HepG2 (cell line): ENCODE measurements around the gene ADCY7. TPM values are rescaled to one million over a fixed set of nuclear protein-coding genes. Genes with fewer than 3 reads are reported as not detected.

Source experiments
- GABPA ChIP-seq, 2 experiments: IDR thresholded peaks; 2 replicates each; pipeline ENCODE4 v1.6.1; 2011 to 2016; ENCODE audit warnings: low read depth in 2 of 2, low read length in 1 of 2, missing biosample characterization in 1 of 2, missing genetic modification characterization in 1 of 2
- GLI4 ChIP-seq: sonication (generic); formaldehyde crosslinking; IDR thresholded peaks from 2 replicates; pipeline ENCODE4 v1.5.1; 2020; ENCODE audit warnings: missing genetic modification reagents, mild to moderate bottlenecking, moderate library complexity, borderline replicate concordance
- GMEB1 ChIP-seq: sonication (generic); formaldehyde crosslinking; IDR thresholded peaks from 2 replicates; pipeline ENCODE4 v1.5.1; 2020; ENCODE audit warnings: missing genetic modification reagents, mild to moderate bottlenecking, borderline replicate concordance
- JUN ChIP-seq: sonication (generic); formaldehyde crosslinking; IDR thresholded peaks from 2 replicates; pipeline ENCODE4 v1.4.0; 2020; ENCODE audit warnings: mild to moderate bottlenecking, missing genetic modification reagents
- MXD4 ChIP-seq: IDR thresholded peaks from 2 replicates; pipeline ENCODE4 v1.6.1; 2016; ENCODE audit warnings: mild to moderate bottlenecking, missing biosample characterization, missing genetic modification reagents
- NR1H2 ChIP-seq: sonication (generic); formaldehyde crosslinking; IDR thresholded peaks from 2 replicates; pipeline ENCODE4 v1.8.1; 2022; ENCODE audit warnings: low read depth, missing genetic modification reagents, borderline replicate concordance
- RAD51 ChIP-seq: fragments of 450-650 bp; IDR thresholded peaks from 2 replicates; pipeline ENCODE4 v1.6.1; 2016; ENCODE audit warnings: borderline replicate concordance
- SRY ChIP-seq: sonication (generic); formaldehyde crosslinking; IDR thresholded peaks from 2 replicates; pipeline ENCODE4 v1.8.0; 2022; ENCODE audit warnings: mild to moderate bottlenecking, missing genetic modification reagents
- TCF7 ChIP-seq: sonication (generic); IDR thresholded peaks from 2 replicates; pipeline ENCODE4 v1.6.1; 2016; ENCODE audit warnings: antibody characterized with exemption, low read depth
- ZBTB3 ChIP-seq: sonication (generic); formaldehyde crosslinking; IDR thresholded peaks from 2 replicates; pipeline ENCODE4 v1.4.0; 2020; ENCODE audit warnings: low read depth, mild to moderate bottlenecking, moderate library complexity, missing genetic modification reagents, borderline replicate concordance
- ZNF251 ChIP-seq: sonication (generic); formaldehyde crosslinking; IDR thresholded peaks from 2 replicates; pipeline ENCODE4 v1.9.0; 2021; ENCODE audit warnings: mild to moderate bottlenecking, missing genetic modification reagents
- ZSCAN25 ChIP-seq: sonication (generic); formaldehyde crosslinking; IDR thresholded peaks from 2 replicates; pipeline ENCODE4 v1.8.0; 2022; ENCODE audit warnings: mild to moderate bottlenecking, missing genetic modification reagents
- polyA plus RNA-seq, 8 experiments: library from polyadenylated mRNA; depleted of rRNA in 3 of 8; stranded (reverse) in 7 of 8; unstranded in 1 of 8; fragments of >200 nt; fragmentation: Illumina TruSeq in 4 of 8; extraction: Trizol in 4 of 8; gene quantifications; 2 replicates each; pipeline versions ENCODE4 v1.2.1 to v1.2.3, GENCODE V29; 2011 to 2016; ENCODE audit warnings: low read depth in 4 of 8, missing spikeins in 1 of 8, mixed read lengths in 1 of 8; ENCODE audit not compliant: insufficient read depth in 1 of 8
- total RNA-seq, 5 experiments: library from RNA; depleted of rRNA; stranded (reverse); fragments of >200 nt; fragmentation: Illumina TruSeq; extraction: Trizol; gene quantifications; 2 replicates each; pipeline ENCODE4 v1.2.3, GENCODE V29; 2016; ENCODE audit warnings: low read depth in 1 of 5
- TF ChIP-seq, protein P1 (sequence below), 2 experiments: fragments of 450-650 bp in 1 of 2; sonication (generic) in 1 of 2; formaldehyde crosslinking in 1 of 2; IDR thresholded peaks; 2 replicates each; pipeline versions ENCODE4 v1.6.1 to v1.8.0; 2016 to 2022; ENCODE audit warnings: antibody characterized with exemption in 1 of 2, mild to moderate bottlenecking in 1 of 2, missing genetic modification reagents in 1 of 2
- TF ChIP-seq, protein P2 (sequence below): IDR thresholded peaks from 2 replicates; pipeline ENCODE4 v1.6.1; 2016; ENCODE audit warnings: missing compliant biosample characterization, missing genetic modification reagents, borderline replicate concordance

Gene ADCY7
- total and polyA plus RNA-seq, 2 of the 13 experiments (the other 11 are each of a cell fraction or from before 2014, with no cell fraction given): 2.2 to 4.3 TPM

GRCh38 chr16:50310308-50311133, 44.2 kb downstream of the ADCY7 start (continued):
- TF ChIP-seq RAD51: no peak
- TF ChIP-seq GABPA (IDR thresholded peaks at IDR 0.05; ENCODE audit: low read depth, low read length): no peak
- TF ChIP-seq GABPA (CRISPR knock-in tag; IDR thresholded peaks at IDR 0.05; ENCODE audit: low read depth): no peak
- no peak for TF ChIP-seq SRY
- 0 out of 2 replicates have a peak, but pooled peaks have one; percentile 58 for TF ChIP-seq ZNF251 (CRISPR knock-in tag)
- TF ChIP-seq, protein P1, sequence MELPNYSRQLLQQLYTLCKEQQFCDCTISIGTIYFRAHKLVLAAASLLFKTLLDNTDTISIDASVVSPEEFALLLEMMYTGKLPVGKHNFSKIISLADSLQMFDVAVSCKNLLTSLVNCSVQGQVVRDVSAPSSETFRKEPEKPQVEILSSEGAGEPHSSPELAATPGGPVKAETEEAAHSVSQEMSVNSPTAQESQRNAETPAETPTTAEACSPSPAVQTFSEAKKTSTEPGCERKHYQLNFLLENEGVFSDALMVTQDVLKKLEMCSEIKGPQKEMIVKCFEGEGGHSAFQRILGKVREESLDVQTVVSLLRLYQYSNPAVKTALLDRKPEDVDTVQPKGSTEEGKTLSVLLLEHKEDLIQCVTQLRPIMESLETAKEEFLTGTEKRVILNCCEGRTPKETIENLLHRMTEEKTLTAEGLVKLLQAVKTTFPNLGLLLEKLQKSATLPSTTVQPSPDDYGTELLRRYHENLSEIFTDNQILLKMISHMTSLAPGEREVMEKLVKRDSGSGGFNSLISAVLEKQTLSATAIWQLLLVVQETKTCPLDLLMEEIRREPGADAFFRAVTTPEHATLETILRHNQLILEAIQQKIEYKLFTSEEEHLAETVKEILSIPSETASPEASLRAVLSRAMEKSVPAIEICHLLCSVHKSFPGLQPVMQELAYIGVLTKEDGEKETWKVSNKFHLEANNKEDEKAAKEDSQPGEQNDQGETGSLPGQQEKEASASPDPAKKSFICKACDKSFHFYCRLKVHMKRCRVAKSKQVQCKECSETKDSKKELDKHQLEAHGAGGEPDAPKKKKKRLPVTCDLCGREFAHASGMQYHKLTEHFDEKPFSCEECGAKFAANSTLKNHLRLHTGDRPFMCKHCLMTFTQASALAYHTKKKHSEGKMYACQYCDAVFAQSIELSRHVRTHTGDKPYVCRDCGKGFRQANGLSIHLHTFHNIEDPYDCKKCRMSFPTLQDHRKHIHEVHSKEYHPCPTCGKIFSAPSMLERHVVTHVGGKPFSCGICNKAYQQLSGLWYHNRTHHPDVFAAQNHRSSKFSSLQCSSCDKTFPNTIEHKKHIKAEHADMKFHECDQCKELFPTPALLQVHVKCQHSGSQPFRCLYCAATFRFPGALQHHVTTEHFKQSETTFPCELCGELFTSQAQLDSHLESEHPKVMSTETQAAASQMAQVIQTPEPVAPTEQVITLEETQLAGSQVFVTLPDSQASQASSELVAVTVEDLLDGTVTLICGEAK (IDR thresholded peaks at IDR 0.05): no peak
- TF ChIP-seq, protein P1 (CRISPR knock-in tag; IDR thresholded peaks at IDR 0.05): no peak
- TF ChIP-seq NR1H2: no peak
- no peak for TF ChIP-seq TCF7
- no peak for TF ChIP-seq GMEB1 (CRISPR knock-in tag)
- TF ChIP-seq ZSCAN25 (CRISPR knock-in tag): no peak
- no peak for TF ChIP-seq MXD4 (CRISPR knock-in tag)
- TF ChIP-seq JUN (CRISPR knock-in tag): no peak
- TF ChIP-seq GLI4: no peak
- TF ChIP-seq ZBTB3 (CRISPR knock-in tag): no peak
- TF ChIP-seq, protein P2, sequence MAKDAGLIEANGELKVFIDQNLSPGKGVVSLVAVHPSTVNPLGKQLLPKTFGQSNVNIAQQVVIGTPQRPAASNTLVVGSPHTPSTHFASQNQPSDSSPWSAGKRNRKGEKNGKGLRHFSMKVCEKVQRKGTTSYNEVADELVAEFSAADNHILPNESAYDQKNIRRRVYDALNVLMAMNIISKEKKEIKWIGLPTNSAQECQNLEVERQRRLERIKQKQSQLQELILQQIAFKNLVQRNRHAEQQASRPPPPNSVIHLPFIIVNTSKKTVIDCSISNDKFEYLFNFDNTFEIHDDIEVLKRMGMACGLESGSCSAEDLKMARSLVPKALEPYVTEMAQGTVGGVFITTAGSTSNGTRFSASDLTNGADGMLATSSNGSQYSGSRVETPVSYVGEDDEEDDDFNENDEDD (CRISPR knock-in tag): no peak
